ENCODE measurements around the gene RGS14. TPM values are rescaled to one million over a fixed set of nuclear protein-coding genes. Genes with fewer than 3 reads are reported as not detected.
A peak's percentile ranks its signal among the peaks of the same experiment; 100 is the strongest.

Gene RGS14, protein sequence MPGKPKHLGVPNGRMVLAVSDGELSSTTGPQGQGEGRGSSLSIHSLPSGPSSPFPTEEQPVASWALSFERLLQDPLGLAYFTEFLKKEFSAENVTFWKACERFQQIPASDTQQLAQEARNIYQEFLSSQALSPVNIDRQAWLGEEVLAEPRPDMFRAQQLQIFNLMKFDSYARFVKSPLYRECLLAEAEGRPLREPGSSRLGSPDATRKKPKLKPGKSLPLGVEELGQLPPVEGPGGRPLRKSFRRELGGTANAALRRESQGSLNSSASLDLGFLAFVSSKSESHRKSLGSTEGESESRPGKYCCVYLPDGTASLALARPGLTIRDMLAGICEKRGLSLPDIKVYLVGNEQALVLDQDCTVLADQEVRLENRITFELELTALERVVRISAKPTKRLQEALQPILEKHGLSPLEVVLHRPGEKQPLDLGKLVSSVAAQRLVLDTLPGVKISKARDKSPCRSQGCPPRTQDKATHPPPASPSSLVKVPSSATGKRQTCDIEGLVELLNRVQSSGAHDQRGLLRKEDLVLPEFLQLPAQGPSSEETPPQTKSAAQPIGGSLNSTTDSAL
- 33.0 and 43.3 TPM in 2 replicates for total RNA-seq (2014; rRNA removed; shearing (Covaris generic))
- 41.7 and 46.3 TPM in 2 replicates for total RNA-seq (2022)
- Bru-seq, nascent RNA: percentile 48 among the genes with signal in this experiment
- percentile 57 among the genes with signal in this experiment for BruChase-seq, experiment 1, labeled RNA remaining after a 6-hour chase
- percentile 57 among the genes with signal in this experiment for BruChase-seq, experiment 2, labeled RNA remaining after a 2-hour chase
- long read RNA-seq, partial matches to known transcripts: 53 of 89 reads
- long read RNA-seq, other reads (novel, unspliced or antisense): 32 of 89 reads

DNA sequence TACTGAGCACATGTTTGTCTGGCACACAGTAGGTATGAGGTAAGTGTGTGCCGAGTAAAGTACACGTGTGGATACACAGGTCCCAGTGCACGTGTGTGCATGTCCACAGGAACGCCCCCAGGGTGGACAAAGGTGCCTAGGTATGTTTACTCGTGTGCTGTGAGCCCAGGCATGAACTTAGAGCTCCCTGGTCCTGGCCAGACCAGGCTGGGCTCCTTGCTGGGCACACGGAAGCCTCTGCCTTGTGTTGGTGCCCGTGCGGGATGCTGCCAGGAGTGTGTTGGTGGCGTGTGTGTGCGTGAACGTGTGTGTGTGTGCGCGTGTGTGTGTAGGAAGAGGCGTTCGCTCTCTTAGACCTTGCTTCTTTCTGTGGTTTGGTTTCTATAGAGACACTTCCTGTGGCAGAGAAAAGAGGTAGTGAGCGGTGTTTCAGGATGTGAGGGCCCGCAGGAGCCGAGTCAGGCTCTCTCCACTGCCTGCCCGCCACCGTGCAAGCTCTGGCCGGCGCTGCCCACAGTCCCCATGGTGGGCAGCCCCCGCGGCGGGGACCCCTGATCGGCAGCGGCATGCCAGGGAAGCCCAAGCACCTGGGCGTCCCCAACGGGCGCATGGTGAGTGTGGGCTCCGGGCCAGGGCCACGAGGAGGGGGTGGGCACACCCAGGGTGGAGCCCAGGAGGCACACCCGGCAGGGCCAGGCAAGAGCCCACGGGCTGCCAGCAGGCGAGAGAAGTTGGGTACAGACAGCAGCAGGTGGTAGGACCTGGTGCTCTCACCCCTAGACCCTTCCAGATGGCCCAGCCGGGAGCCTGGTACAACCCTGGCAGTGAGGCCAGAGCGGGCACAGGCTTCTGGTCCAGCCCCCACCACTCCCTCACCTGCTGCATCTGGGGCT is at the start of gene RGS14:
TSS of gene RGS14 (plus strand) at position 466 of the 893 bp plus-strand sequence. CDS start at position 567, 101 bp downstream.
- Histone ChIP-seq H3K4me2 (ENCODE audit: low read length) (peak within 1 kb of the TSS; percentile 95), H2AFZ (ENCODE audit: low read length) (peak within 1 kb of the TSS; percentile 88), H3K36me3 (ENCODE audit: insufficient read depth, low read length) (no peaks in the 10 kb centered on the region; the same call in 1 of the 2 replicates), H3K4me1 (ENCODE audit: insufficient read depth, low read length, poor library complexity, severe bottlenecking) (peaks cover 59% of the 10 kb centered on the region), H3K4me3 (ENCODE audit: low read depth, low read length, poor library complexity, severe bottlenecking) (peak within 1 kb of the TSS; percentile 74), H3K9me3 (ENCODE audit: low read length) (peaks cover 8% of the 10 kb centered on the region), H3K79me2 (ENCODE audit: insufficient read depth, low read depth, low read length) (peaks cover 7% of the 10 kb centered on the region; the same call in 1 of the 2 replicates), H3K9me2 (ENCODE audit: insufficient read depth, low read length) (no peaks in the 10 kb centered on the region), H4K20me1 (ENCODE audit: insufficient read depth, low read length) (no peaks in the 10 kb centered on the region), H3K27ac (ENCODE audit: low read depth, low read length, poor library complexity, severe bottlenecking) (peak within 1 kb of the TSS; percentile 65)
- TF ChIP-seq, protein P1, sequence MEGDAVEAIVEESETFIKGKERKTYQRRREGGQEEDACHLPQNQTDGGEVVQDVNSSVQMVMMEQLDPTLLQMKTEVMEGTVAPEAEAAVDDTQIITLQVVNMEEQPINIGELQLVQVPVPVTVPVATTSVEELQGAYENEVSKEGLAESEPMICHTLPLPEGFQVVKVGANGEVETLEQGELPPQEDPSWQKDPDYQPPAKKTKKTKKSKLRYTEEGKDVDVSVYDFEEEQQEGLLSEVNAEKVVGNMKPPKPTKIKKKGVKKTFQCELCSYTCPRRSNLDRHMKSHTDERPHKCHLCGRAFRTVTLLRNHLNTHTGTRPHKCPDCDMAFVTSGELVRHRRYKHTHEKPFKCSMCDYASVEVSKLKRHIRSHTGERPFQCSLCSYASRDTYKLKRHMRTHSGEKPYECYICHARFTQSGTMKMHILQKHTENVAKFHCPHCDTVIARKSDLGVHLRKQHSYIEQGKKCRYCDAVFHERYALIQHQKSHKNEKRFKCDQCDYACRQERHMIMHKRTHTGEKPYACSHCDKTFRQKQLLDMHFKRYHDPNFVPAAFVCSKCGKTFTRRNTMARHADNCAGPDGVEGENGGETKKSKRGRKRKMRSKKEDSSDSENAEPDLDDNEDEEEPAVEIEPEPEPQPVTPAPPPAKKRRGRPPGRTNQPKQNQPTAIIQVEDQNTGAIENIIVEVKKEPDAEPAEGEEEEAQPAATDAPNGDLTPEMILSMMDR (conservative IDR thresholded peaks at IDR 0.05; ENCODE audit: low read length): no peak
- no peak for TF ChIP-seq EZH2phosphoT487 (IDR thresholded peaks at IDR 0.05; ENCODE audit: borderline replicate concordance, low read depth, low read length)
- intact Hi-C loops (cut with micrococcal nuclease; ENCODE audit: unreplicated experiment): loop anchor here (1.0 kb wide), 1 partner anchor 32 kb away; no protein-coding TSS in a partner anchor
- ChIA-PET POLR2A (interaction anchor here (0.5 to 1.7 kb wide), 4 partner anchors 11 to 893 kb away, joined by 3 to 6 read pairs (median 3); no protein-coding TSS in a partner anchor), CTCF (ENCODE audit: unreplicated experiment) (interaction anchor here (0.5 to 1.6 kb wide), 5 partner anchors 11 to 243 kb away, joined by 3 to 6 read pairs (median 4); no protein-coding TSS in a partner anchor)
- peak; percentile 90 for DNase-seq (ENCODE audit: low spot score)
- BruUV-seq (replicated peaks): no TSS peak

DNA sequence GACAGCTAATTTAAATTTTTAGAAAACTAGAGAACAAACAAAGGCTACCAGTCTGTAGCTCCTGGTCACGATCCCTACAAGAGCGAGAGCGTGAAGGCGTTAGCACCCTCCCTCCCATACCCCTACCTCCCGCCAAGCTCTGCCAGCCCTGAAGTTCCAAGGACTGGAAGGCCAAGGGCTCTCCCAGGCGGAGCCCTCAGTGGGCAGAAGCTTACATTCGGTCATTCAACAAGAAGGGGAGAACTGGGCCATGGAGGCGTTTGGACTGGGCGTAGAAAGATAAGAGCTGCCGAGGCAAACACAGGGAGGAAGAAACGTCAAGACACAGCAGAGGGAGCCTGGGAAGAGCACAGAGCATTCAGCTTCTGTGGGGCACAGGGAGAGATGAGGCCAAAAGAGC is 49.0 kb upstream of the RGS14 start:
- ChIA-PET CTCF (ENCODE audit: unreplicated experiment) (interaction anchor here (0.5 to 0.9 kb wide), 4 partner anchors 12 to 180 kb away, joined by 3 to 5 read pairs (median 4); no protein-coding TSS in a partner anchor), POLR2A (interaction anchor here (0.6 to 1.2 kb wide), 4 partner anchors 10 to 198 kb away, joined by 3 to 4 read pairs (median 4); no protein-coding TSS in a partner anchor)
- peak overlapping the region; percentile 92 for H3K27ac ChIP-seq (ENCODE audit: low read depth, low read length, poor library complexity, severe bottlenecking)

More for the DNA sequence above, 49.0 kb upstream of the RGS14 start:
- H3K4me1 ChIP-seq (ENCODE audit: insufficient read depth, low read length, poor library complexity, severe bottlenecking): peaks cover 71% of the 10 kb centered on the region
- no TSS peak for BruUV-seq (replicated peaks)
- H3K36me3 ChIP-seq (ENCODE audit: insufficient read depth, low read length): peaks cover 64% of the 10 kb centered on the region
- H3K4me2 ChIP-seq (ENCODE audit: low read length): peak overlapping the region; percentile 86
- no peak for DNase-seq (ENCODE audit: low spot score)
- no peak overlapping the region for H3K4me3 ChIP-seq (ENCODE audit: low read depth, low read length, poor library complexity, severe bottlenecking)
- no peaks in the 10 kb centered on the region for H3K9me3 ChIP-seq (ENCODE audit: low read length)
- no peaks in the 10 kb centered on the region for H3K9me2 ChIP-seq (ENCODE audit: insufficient read depth, low read length)
- TF ChIP-seq, protein P1 (conservative IDR thresholded peaks at IDR 0.05; ENCODE audit: low read length): no peak
- TF ChIP-seq EZH2phosphoT487 (IDR thresholded peaks at IDR 0.05; ENCODE audit: borderline replicate concordance, low read depth, low read length): no peak
- peaks cover 36% of the 10 kb centered on the region for H3K79me2 ChIP-seq (ENCODE audit: insufficient read depth, low read depth, low read length)
- H2AFZ ChIP-seq (ENCODE audit: low read length): no peak overlapping the region
- H4K20me1 ChIP-seq (ENCODE audit: insufficient read depth, low read length): peaks cover 29% of the 10 kb centered on the region
- intact Hi-C loops (cut with micrococcal nuclease; ENCODE audit: unreplicated experiment): loop anchor here (10.0 kb wide), 1 partner anchor 314 kb away; no protein-coding TSS in a partner anchor
